OCI-LY3 (cell line): ENCODE results near the gene THBS2.
"Not testable (repeated sequence)": the region's sequence is repeated elsewhere in the genome, so short reads cannot be mapped to it uniquely, and the experiment has no call there.

Experiments used
- H2AFZ ChIP-seq: fragments of 200-600, 300-600 bp; shearing (Covaris generic); 2 replicates; pipeline ENCODE4 v1.6.0; 2014; ENCODE audit warnings: antibody characterized with exemption, low read depth, low read length
- H3K27ac ChIP-seq: fragments of 200-600, 300-600 bp; sonication (generic); 2 replicates; pipeline ENCODE4 v1.5.1; 2014; ENCODE audit warnings: mild to moderate bottlenecking, low read length, moderate library complexity, mixed read lengths
- H3K27me3 ChIP-seq: fragments of 200-600, 300-600 bp; sonication (generic); 2 replicates; pipeline ENCODE4 v1.6.1; 2014; ENCODE audit warnings: low read depth, low read length, mixed read lengths
- H3K36me3 ChIP-seq: fragments of 200-600, 300-600 bp; sonication (generic); replicated peaks from 2 replicates; pipeline ENCODE3; 2014; ENCODE audit warnings: low read depth, low read length, mixed read lengths
- H3K4me1 ChIP-seq: fragments of 300-600, 200-600 bp; sonication (generic); 2 replicates; pipeline ENCODE4 v1.6.1; 2014; ENCODE audit warnings: low read length, mixed read lengths
- H3K4me2 ChIP-seq: fragments of 200-600, 300-600 bp; sonication (generic); 2 replicates; pipeline ENCODE4 v1.6.1; 2014; ENCODE audit warnings: low read length, mixed read lengths
- H3K4me3 ChIP-seq: fragments of 300-600, 200-600 bp; sonication (generic); 2 replicates; pipeline ENCODE4 v1.5.1; 2014; ENCODE audit warnings: antibody characterized with exemption, mild to moderate bottlenecking, low read length, moderate library complexity
- H3K79me2 ChIP-seq: fragments of 300-600, 200-600 bp; shearing (Covaris generic); 2 replicates; pipeline ENCODE4 v1.6.1; 2014; ENCODE audit warnings: mild to moderate bottlenecking, low read length, mixed read lengths
- H3K9ac ChIP-seq: fragments of 300-600, 200-600 bp; shearing (Covaris generic); 2 replicates; pipeline ENCODE4 v1.6.0; 2014; ENCODE audit warnings: mild to moderate bottlenecking, low read length, moderate library complexity
- H3K9me3 ChIP-seq: fragments of 200-600, 300-600 bp; shearing (Covaris generic); 2 replicates; pipeline ENCODE4 v1.6.1; 2014; ENCODE audit warnings: low read length, mixed read lengths; ENCODE audit not compliant: insufficient read depth
- H4K20me1 ChIP-seq: fragments of 200-600, 300-600 bp; sonication (generic); 2 replicates; pipeline ENCODE4 v1.6.1; 2016; ENCODE audit warnings: low read length, mixed read lengths; ENCODE audit not compliant: insufficient read depth
- CTCF ChIP-seq: fragments of 200-600, 300-600 bp; sonication (generic); IDR thresholded peaks from 2 replicates; pipeline ENCODE4 v1.5.1; 2014; ENCODE audit warnings: antibody characterized with exemption, low read length, low read depth
- EZH2phosphoT487 ChIP-seq: fragments of 200-600 bp; shearing (Covaris generic); IDR thresholded peaks from 2 replicates; pipeline ENCODE4 v1.6.1; 2018; ENCODE audit warnings: antibody characterized with exemption, mixed run types, low read depth

Gene THBS2

GRCh38 chr6:169200893-169201514 is 52.6 kb downstream of the THBS2 start:
- no peak overlapping the region for H2AFZ ChIP-seq
- no peaks in the 10 kb centered on the region for H4K20me1 ChIP-seq
- H3K9me3 ChIP-seq: 0 out of 2 replicates have a peak, but pooled peaks cover 5% of the 10 kb centered on the region
- H3K27me3 ChIP-seq: no peaks in the 10 kb centered on the region
- H3K27ac ChIP-seq: no peak overlapping the region
- H3K4me2 ChIP-seq: no peak overlapping the region
- peaks cover 19% of the 10 kb centered on the region for H3K4me1 ChIP-seq
- no peaks in the 10 kb centered on the region for H3K36me3 ChIP-seq
- H3K4me3 ChIP-seq: no peak overlapping the region
- H3K79me2 ChIP-seq: no peaks in the 10 kb centered on the region
- H3K9ac ChIP-seq: no peak overlapping the region
- TF ChIP-seq EZH2phosphoT487 (no peak), CTCF (no peak)

GRCh38 chr6:169199625-169200335 is 53.9 kb downstream of the THBS2 start:
- no peaks in the 10 kb centered on the region for H3K79me2 ChIP-seq
- peaks cover 14% of the 10 kb centered on the region for H3K4me1 ChIP-seq
- no peak overlapping the region for H3K9ac ChIP-seq
- no peak overlapping the region for H2AFZ ChIP-seq
- no peaks in the 10 kb centered on the region for H4K20me1 ChIP-seq
- no peak overlapping the region for H3K4me3 ChIP-seq
- TF ChIP-seq EZH2phosphoT487: no peak
- no peak overlapping the region for H3K27ac ChIP-seq
- no peaks in the 10 kb centered on the region for H3K27me3 ChIP-seq
- H3K36me3 ChIP-seq: no peaks in the 10 kb centered on the region
- 0 out of 2 replicates have a peak, but pooled peaks cover 3% of the 10 kb centered on the region for H3K9me3 ChIP-seq
- no peak overlapping the region for H3K4me2 ChIP-seq

GRCh38 chr6:169198885-169199284 is 54.8 kb downstream of the THBS2 start:
- no peak overlapping the region for H3K4me2 ChIP-seq
- no peaks in the 10 kb centered on the region for H4K20me1 ChIP-seq
- H3K27me3 ChIP-seq: no peaks in the 10 kb centered on the region
- no peak overlapping the region for H3K9ac ChIP-seq
- no peak overlapping the region for H3K4me3 ChIP-seq
- no peaks in the 10 kb centered on the region for H3K79me2 ChIP-seq
- peaks cover 5% of the 10 kb centered on the region for H3K4me1 ChIP-seq
- TF ChIP-seq CTCF: no peak
- TF ChIP-seq EZH2phosphoT487: no peak
- no peak overlapping the region for H3K27ac ChIP-seq
- no peak overlapping the region for H2AFZ ChIP-seq
- H3K9me3 ChIP-seq: no peaks in the 10 kb centered on the region
- H3K36me3 ChIP-seq: no peaks in the 10 kb centered on the region

- H3K9ac ChIP-seq, H3K36me3 ChIP-seq, H2AFZ ChIP-seq, H3K9me3 ChIP-seq, H4K20me1 ChIP-seq, H3K79me2 ChIP-seq, H3K4me3 ChIP-seq, H3K4me2 ChIP-seq, H3K27ac ChIP-seq, H3K27me3 ChIP-seq, H3K4me1 ChIP-seq: not testable (repeated sequence)
Observed at GRCh38 chr6:169197929-169198328, 55.7 kb downstream of the THBS2 start.

- not testable (repeated sequence) for H2AFZ ChIP-seq, H3K4me3 ChIP-seq, H3K79me2 ChIP-seq, H3K27me3 ChIP-seq, H3K4me1 ChIP-seq, H3K36me3 ChIP-seq, H3K27ac ChIP-seq, H4K20me1 ChIP-seq, H3K9me3 ChIP-seq, H3K4me2 ChIP-seq, H3K9ac ChIP-seq
Observed at GRCh38 chr6:169196279-169196678, 57.4 kb downstream of the THBS2 start.
